ENCODE data around the gene OFD1. TPM values are rescaled to one million over a fixed set of nuclear protein-coding genes. Genes with fewer than 3 reads are reported as not detected.

The OFD1 gene, protein sequence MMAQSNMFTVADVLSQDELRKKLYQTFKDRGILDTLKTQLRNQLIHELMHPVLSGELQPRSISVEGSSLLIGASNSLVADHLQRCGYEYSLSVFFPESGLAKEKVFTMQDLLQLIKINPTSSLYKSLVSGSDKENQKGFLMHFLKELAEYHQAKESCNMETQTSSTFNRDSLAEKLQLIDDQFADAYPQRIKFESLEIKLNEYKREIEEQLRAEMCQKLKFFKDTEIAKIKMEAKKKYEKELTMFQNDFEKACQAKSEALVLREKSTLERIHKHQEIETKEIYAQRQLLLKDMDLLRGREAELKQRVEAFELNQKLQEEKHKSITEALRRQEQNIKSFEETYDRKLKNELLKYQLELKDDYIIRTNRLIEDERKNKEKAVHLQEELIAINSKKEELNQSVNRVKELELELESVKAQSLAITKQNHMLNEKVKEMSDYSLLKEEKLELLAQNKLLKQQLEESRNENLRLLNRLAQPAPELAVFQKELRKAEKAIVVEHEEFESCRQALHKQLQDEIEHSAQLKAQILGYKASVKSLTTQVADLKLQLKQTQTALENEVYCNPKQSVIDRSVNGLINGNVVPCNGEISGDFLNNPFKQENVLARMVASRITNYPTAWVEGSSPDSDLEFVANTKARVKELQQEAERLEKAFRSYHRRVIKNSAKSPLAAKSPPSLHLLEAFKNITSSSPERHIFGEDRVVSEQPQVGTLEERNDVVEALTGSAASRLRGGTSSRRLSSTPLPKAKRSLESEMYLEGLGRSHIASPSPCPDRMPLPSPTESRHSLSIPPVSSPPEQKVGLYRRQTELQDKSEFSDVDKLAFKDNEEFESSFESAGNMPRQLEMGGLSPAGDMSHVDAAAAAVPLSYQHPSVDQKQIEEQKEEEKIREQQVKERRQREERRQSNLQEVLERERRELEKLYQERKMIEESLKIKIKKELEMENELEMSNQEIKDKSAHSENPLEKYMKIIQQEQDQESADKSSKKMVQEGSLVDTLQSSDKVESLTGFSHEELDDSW
- 10.9 and 13.0 TPM in 2 replicates for total RNA-seq

DNA sequence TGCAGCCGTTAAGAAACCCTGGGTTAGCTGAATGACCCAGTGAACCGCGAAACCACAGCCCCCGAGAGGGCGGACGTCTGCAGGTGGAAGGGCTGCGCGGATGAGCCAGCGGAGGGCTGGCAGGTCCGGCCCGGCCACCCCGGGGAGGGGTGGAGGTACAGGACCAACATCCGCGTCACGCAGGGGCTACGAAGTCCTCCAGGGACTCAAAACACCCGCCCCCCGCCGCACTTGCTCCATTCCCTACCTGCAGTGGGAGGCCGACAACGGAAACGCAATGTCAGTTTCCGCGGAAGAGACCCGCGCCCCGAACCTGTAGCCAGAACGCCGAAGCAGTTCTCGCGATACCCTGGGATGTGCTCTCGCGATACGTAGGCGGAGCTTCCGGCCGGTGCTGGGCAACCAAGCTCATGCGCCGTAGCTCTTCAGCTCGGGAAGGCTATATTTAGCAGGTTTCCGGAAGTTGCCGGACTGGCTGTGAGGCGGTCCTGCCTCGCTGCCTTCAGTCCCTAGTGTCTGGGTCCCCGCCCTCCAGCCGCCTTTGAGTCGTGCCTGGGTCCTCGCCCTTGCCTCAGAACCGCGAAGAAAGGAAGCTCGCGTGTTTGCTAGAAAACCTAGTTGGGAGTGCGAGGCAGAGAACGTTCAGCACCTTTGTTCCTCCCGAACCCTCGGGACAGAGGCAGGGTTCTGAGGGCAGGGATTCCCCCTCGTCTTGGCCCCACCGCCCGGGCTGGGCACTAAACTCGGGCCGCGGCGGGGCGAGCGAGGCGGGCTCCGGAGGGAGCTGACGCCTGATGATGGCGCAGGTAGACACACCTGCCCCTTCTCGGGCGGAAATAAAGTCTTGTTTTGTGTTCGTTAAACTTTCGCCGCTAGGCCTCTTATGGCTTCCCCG is at the start of gene OFD1, which contains the start of gene TRAPPC2:
Gene OFD1, plus strand, starts transcription at position 471 of the 895 bp plus-strand sequence. Its CDS starts 324 bp downstream, at position 795.
Gene TRAPPC2, minus strand, starts transcription at position 343 of the 895 bp plus-strand sequence. CDS start 14,657 bp downstream, outside the sequence.

DNA sequence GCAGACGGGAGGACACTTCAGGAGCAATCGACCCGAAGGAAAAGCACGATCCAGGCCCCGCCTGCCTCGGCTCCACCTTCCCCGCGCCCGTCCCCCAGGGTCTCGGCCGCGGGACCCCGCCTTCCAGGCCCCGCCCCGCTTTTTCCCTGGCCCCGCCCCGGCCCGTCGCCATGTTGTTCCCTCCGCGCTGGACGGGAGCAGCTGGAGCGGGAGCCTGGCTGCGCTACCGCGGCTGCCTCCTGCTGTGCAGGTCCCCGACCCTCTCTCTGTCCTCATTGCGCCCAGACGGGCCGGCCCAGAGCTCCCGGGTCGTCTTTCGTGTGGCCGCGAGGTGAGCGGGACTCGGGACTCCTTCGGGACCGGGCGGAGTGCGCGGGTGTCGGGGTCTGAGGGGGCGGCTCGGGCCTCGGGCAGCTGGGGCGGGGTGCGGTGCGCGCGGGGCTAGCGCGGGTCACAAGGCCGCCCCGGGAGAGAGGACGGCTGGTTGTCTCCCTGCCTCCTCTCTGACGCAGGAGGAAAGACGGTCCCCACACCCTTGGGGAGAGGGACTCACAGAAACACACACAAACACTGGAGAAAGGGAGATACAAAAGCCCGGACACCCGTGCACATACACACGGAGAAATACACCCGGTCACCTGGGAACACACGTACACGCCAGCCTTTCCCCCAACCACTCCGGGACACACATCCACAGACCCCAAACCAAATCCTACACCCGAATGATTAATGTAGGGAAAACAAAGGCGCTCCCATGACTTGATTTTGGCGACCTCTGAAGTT is 45.4 kb upstream of the OFD1 start, which contains the start of gene RAB9A:
Gene RAB9A, plus strand, starts transcription at position 171 of the 783 bp plus-strand sequence. CDS start 19,619 bp downstream, outside the sequence.

DNA sequence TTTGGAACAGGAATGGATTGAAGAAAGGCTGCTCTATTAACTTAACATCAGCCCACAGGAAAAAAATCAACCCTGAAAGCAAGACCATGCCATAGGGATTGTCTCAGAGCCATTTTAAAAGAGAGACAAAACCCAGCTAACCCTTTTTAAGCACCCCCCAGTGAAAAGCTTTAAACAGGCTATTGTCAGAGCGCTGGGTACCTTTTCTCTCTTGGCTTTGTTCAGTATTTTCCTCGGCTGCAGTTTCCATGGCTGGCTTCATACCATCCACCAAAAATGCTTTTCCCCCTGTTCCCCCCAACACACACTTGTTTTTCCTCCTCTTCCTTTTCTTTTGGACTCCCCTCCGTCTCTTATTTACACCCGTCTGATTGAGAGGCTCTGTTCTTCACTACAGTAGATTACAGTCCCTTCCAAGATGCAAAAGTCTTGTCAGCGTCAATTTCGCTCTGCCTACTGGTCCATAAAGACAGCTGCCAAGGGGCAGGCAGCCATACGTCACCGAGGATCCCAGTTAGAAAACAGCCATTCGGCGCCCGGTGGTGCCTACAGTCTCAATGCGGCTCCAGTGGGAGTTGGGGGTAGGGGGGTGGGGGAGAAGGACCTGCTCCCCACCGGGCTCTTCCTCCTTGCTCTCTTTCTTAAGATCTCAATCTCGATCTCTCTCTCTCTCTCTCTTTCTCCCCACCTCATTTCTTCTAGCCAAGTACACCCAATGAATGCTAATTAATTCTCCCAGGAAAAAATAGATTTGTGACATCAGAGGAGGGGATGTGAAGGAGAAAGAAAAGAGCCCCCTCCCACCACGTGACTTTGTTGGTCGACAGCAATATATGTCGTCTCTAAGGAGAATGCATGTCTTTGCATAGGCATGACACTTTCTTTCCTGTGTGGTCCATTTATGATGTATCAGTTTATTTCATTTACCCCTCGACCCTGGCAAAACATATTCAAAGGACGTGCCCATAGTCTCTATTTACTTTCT is 82.4 kb downstream of the OFD1 start, which contains the start of gene GPM6B:
Gene GPM6B, minus strand, starts transcription at position 451 of the 985 bp plus-strand sequence. Its CDS starts 189 bp downstream, at position 262.

Other genes starting within 250 kb of the OFD1 start
- gene EGFL6, start 165.1 kb upstream of the OFD1 start, total RNA-seq, result 0.14 and 0.28 TPM in 2 replicates
- gene TCEANC, start 81.6 kb upstream of the OFD1 start, total RNA-seq, result 1.3 and 1.5 TPM in 2 replicates
- gene RAB9A, start 45.6 kb upstream of the OFD1 start, total RNA-seq, result 47.7 and 58.3 TPM in 2 replicates
- gene TRAPPC2, start 128 bp upstream of the OFD1 start, total RNA-seq, result 20.9 and 21.1 TPM in 2 replicates
- 2.8 and 5.7 TPM in 2 replicates for gene GPM6B, start 82.3 kb downstream of the OFD1 start, total RNA-seq